GM12873 (cell line): ENCODE data around the gene ZNF226.

Source experiments
- TF ChIP-seq, protein P1 (sequence below): IDR thresholded peaks from 2 replicates; pipeline ENCODE4 v1.5.1; 2012; ENCODE audit warnings: low read depth, mild to moderate bottlenecking, moderate library complexity, low read length, control low read depth; ENCODE audit not compliant: insufficient read depth; ENCODE audit errors: missing control alignments

Gene ZNF226

DNA sequence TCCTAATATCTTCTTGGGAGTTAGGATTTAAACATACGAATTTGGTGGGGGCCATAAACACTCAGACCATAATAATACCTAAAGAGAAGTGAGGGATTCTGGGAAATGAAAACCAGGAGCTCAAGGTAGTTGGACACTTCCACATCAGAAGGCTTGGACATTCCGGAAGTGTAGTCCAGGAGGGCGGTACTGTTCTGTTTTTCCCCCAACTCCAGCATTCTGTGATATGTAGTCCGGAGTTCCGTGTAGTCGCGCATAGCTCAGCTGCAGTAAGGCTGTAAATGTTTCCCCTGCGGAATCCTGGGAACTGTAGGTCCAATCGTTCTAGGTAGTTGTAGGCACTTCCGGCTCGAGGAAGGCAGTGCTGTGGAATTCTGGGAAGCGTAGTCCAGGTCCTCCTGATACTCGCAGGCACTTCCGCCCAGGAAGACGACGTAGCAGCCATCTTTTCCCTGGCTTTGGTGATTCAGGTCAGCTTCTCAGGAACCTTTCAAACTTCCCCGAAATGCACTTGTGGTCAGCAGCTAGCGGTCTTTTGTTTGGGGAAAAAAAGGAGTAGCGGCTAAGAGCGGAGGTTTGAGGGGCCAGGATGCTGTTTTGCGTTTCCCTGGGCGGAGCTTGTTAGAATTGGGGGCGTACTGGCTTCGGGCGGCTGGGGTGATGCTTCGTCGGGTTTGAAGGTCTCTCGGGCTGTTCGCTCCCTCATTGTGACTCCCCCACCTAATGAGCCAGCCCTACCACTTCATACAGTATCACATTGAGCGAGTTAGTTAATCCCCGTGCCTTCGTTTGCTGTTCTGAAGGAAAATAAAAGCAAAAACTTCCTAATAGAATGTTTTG lies at the start of gene ZNF226:
Gene ZNF226 (plus strand): TSS at position 428 of the 840 bp plus-strand sequence. CDS start 4,981 bp downstream, outside the sequence.
- TF ChIP-seq, protein P1, sequence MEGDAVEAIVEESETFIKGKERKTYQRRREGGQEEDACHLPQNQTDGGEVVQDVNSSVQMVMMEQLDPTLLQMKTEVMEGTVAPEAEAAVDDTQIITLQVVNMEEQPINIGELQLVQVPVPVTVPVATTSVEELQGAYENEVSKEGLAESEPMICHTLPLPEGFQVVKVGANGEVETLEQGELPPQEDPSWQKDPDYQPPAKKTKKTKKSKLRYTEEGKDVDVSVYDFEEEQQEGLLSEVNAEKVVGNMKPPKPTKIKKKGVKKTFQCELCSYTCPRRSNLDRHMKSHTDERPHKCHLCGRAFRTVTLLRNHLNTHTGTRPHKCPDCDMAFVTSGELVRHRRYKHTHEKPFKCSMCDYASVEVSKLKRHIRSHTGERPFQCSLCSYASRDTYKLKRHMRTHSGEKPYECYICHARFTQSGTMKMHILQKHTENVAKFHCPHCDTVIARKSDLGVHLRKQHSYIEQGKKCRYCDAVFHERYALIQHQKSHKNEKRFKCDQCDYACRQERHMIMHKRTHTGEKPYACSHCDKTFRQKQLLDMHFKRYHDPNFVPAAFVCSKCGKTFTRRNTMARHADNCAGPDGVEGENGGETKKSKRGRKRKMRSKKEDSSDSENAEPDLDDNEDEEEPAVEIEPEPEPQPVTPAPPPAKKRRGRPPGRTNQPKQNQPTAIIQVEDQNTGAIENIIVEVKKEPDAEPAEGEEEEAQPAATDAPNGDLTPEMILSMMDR = no peak

DNA sequence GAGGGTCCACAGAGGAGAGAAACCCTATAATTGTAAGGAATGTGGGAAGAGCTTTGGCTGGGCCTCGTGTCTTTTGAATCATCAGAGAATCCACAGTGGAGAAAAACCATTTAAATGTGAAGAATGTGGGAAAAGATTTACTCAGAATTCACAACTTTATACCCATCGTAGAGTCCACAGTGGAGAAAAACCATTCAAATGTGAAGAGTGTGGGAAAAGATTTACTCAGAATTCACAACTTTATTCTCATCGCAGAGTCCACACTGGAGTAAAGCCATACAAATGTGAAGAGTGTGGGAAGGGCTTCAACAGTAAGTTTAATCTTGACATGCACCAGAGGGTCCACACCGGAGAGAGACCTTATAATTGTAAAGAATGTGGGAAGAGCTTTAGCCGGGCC lies 32.9 kb upstream of the ZNF226 start:
- TF ChIP-seq, protein P1 = no peak

DNA sequence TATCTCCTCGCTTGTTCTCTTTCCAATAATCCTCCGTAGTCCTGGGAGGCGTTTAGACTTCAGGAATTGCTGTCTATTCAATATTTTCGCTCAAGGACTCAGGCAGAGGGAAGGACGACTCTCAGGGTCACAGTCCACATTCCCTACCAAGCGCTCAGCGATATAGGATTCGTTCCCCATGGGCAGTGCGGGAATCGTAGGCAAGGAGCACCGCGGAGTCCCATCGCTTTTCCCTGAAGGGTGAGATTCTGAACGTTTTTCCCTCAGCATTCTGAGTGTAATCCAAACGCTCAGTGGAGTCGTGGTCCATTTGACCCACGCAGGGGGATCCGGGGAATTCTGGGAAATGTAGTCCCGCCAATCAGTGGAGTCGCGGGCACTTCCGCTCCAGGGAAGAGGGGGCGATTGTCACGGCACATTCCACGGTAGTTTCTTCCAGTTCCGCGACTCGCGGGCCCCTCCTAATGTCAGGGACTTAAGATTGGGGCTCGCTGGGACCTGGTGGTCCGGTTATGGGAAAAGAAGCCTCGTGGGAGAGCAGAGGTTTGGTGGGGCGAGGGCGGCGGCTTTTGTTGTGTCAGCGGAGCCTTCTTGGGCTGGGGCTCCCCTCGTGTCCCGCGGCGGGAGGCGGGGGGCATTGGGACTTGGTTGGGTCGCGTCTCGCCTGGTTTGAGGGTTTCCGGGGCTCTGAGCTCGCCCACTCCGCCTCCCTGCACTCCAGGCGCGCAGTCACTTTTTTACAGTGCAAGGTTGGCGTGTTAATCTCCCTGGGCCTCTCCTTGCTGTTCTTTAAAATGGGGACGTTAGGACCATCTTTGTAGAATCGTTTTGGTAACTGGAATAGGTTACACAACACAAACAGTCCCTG lies 23.5 kb upstream of the ZNF226 start, which contains the start of gene ZNF234:
Gene ZNF234 (plus strand): TSS at position 364 of the 868 bp plus-strand sequence. CDS start 3,079 bp downstream, outside the sequence.
- TF ChIP-seq, protein P1 = no peak

DNA sequence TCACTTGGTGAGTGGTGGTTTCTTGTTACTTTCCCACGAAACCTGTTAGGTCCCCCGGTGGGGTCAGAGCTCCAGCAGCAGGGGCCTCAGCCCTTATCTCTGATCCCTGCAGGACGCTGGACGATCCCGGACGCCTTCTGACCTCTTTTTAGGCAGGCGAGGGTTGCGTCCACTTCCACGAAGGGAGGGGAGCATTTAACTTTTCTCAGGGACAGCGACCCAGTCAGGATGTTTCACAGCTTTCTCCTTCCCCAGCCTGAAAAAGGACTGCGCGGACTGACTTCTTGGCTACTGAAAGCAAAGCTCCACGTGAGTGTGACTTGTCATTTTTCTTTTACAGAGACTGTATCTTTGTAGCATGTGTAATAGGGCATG lies 22.9 kb upstream of the ZNF226 start:
- TF ChIP-seq, protein P1 = no peak

DNA sequence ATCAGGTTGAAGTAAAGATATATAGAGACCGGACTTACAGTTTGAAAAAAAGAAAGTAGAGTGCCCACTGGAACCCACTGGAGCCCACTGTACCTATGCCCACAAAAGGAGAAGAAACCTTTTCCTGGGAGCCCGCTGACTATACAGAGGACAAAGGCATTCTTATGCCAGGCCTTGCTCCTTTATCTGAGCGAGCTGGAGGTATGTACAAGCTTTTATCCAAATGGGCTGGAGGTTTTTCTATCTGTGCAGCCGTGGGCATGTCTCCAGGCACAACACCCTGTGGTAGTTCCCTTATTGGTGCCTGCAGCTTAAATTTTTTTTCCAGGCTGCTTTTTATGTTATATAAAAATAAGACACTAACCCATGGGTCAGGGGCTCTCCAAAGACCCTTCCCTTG lies 15.1 kb upstream of the ZNF226 start:
- TF ChIP-seq, protein P1 = no peak

DNA sequence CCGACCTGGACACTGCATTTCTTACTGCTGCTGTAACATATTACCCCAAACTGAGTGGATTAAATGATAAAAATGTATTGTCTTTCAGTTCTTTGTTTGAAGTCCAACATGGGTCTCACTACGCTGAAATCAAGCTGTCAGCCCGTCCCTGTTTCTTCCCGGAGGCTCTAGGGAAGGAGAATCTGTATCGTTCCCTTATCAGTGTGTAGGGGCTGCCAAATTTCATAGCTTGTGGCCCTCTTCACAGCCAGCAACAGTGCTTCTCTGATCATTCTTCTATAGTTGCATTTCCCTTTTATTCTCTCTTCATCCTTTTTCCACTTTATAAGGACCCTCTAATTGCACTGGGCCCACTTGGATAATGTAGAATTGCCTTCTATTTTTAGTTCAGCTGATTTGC lies 13.4 kb upstream of the ZNF226 start:
- TF ChIP-seq, protein P1 = no peak

DNA sequence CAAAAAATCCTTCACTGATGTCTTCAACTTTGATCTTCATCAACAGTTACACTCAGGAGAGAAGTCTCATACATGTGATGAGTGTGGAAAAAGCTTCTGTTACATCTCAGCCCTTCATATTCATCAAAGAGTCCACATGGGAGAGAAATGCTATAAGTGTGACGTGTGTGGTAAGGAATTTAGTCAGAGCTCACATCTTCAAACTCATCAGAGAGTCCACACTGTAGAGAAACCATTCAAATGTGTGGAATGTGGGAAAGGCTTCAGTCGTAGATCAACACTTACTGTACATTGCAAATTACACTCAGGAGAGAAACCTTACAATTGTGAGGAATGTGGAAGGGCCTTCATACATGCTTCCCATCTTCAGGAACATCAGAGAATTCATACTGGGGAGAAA lies 8.4 kb upstream of the ZNF226 start:
- TF ChIP-seq, protein P1 = no peak
